ENCODE data around the gene ZIC5.

DNA sequence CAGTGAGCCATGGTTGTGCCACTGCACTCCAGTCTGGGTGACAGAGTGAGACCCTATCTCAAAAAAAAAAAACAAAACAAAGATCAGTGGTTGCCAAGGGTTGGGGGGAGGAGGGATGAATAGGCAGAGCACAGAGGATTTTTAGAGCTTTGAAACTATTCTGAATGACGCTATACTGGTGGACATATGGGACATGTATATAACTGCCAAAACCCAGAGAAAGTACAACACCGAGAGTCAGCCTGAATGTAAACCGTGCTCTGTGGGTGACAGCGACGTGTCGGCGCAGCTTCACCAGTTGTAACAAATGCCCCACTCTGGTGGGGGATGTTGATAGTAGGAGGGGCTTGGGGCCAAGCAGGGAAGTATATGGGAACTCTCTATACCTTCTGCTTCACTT is 32.9 kb downstream of the ZIC5 start:
- TF ChIP-seq, protein P1, sequence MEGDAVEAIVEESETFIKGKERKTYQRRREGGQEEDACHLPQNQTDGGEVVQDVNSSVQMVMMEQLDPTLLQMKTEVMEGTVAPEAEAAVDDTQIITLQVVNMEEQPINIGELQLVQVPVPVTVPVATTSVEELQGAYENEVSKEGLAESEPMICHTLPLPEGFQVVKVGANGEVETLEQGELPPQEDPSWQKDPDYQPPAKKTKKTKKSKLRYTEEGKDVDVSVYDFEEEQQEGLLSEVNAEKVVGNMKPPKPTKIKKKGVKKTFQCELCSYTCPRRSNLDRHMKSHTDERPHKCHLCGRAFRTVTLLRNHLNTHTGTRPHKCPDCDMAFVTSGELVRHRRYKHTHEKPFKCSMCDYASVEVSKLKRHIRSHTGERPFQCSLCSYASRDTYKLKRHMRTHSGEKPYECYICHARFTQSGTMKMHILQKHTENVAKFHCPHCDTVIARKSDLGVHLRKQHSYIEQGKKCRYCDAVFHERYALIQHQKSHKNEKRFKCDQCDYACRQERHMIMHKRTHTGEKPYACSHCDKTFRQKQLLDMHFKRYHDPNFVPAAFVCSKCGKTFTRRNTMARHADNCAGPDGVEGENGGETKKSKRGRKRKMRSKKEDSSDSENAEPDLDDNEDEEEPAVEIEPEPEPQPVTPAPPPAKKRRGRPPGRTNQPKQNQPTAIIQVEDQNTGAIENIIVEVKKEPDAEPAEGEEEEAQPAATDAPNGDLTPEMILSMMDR (IDR thresholded peaks at IDR 0.05; ENCODE audit: insufficient read depth, low read length, poor library complexity, severe bottlenecking), result no peak
- TF ChIP-seq EZH2phosphoT487 (conservative IDR thresholded peaks at IDR 0.05; ENCODE audit: low read length), result no peak
